Type B pancreatic cell (in vitro differentiated cells): ENCODE measurements around the gene SLC6A2. TPM values are rescaled to one million over a fixed set of nuclear protein-coding genes. Genes with fewer than 3 reads are reported as not detected.

ENCODE experiments used
- DNase-seq: peaks from one replicate; pipeline ENCODE4 v3.0.0; 2021; ENCODE audit warnings: mixed read lengths; ENCODE audit not compliant: unreplicated experiment; ENCODE audit errors: extremely low spot score
- H3K27ac Mint-ChIP-seq: 2 replicates; pipeline ENCODE4 v1.8.0; 2021; ENCODE audit warnings: mild to moderate bottlenecking, mixed read lengths
- H3K27me3 Mint-ChIP-seq: 2 replicates; pipeline ENCODE4 v1.8.0; 2021; ENCODE audit warnings: mixed read lengths
- H3K36me3 Mint-ChIP-seq: 2 replicates; pipeline ENCODE4 v1.8.0; 2021; ENCODE audit warnings: mixed read lengths
- H3K4me1 Mint-ChIP-seq: one replicate; pipeline ENCODE4 v1.8.0; 2021; ENCODE audit warnings: mixed read lengths; ENCODE audit not compliant: unreplicated experiment
- H3K4me3 Mint-ChIP-seq: 2 replicates; pipeline ENCODE4 v1.8.0; 2021; ENCODE audit warnings: mild to moderate bottlenecking, mixed read lengths
- H3K9me3 Mint-ChIP-seq: 2 replicates; pipeline ENCODE4 v1.8.0; 2021; ENCODE audit warnings: mixed read lengths
- CTCF ChIP-seq: fragments of 200-600 bp; sonication (generic); conservative IDR thresholded peaks from 2 replicates; pipeline ENCODE4 v1.5.0; 2021; ENCODE audit warnings: antibody characterized with exemption, mild to moderate bottlenecking
- total RNA-seq: library from RNA; stranded (reverse); gene quantifications from 2 replicates; pipeline ENCODE4 v1.2.1, GENCODE V29; 2021; ENCODE audit warnings: low replicate concordance

Gene SLC6A2
- total RNA-seq, 1 donor from 2014 or later, result 5.7 TPM

GRCh38 chr16:55665511-55665910 lies 9.7 kb downstream of the SLC6A2 start:
- Mint-ChIP-seq H3K9me3 (peaks cover 8% of the 10 kb centered on the region), H3K4me3 (no peak overlapping the region), H3K36me3 (peaks cover 8% of the 10 kb centered on the region), H3K4me1 (peaks cover 21% of the 10 kb centered on the region), H3K27me3 (peaks cover 3% of the 10 kb centered on the region), H3K27ac (peak overlapping the region; percentile 70)
- no peak for TF ChIP-seq CTCF
- no peak for DNase-seq

GRCh38 chr16:55666012-55666411 lies 10.2 kb downstream of the SLC6A2 start:
- H3K27ac Mint-ChIP-seq, result peak overlapping the region; percentile 70
- peaks cover 8% of the 10 kb centered on the region for H3K9me3 Mint-ChIP-seq
- H3K36me3 Mint-ChIP-seq, result peaks cover 8% of the 10 kb centered on the region
- TF ChIP-seq CTCF, result no peak
- H3K4me1 Mint-ChIP-seq, result peaks cover 21% of the 10 kb centered on the region
- no peak for DNase-seq
- H3K27me3 Mint-ChIP-seq, result peaks cover 3% of the 10 kb centered on the region
- H3K4me3 Mint-ChIP-seq, result no peak overlapping the region

- H3K27ac Mint-ChIP-seq, result no peak overlapping the region
- H3K27me3 Mint-ChIP-seq, result no peaks in the 10 kb centered on the region
- DNase-seq, result no peak
- peaks cover 8% of the 10 kb centered on the region for H3K36me3 Mint-ChIP-seq
- no peak for TF ChIP-seq CTCF
- H3K4me3 Mint-ChIP-seq, result no peak overlapping the region
- peaks cover 10% of the 10 kb centered on the region for H3K4me1 Mint-ChIP-seq
- peaks cover 8% of the 10 kb centered on the region for H3K9me3 Mint-ChIP-seq
Measured at GRCh38 chr16:55667753-55668152, 12.0 kb downstream of the SLC6A2 start.

GRCh38 chr16:55668340-55669281 lies 12.8 kb downstream of the SLC6A2 start:
- H3K27ac Mint-ChIP-seq, result peak overlapping the region; percentile 7

More at GRCh38 chr16:55668340-55669281, 12.8 kb downstream of the SLC6A2 start:
- H3K36me3 Mint-ChIP-seq, result peaks cover 7% of the 10 kb centered on the region
- H3K4me1 Mint-ChIP-seq, result peaks cover 6% of the 10 kb centered on the region
- H3K4me3 Mint-ChIP-seq, result no peak overlapping the region
- peaks cover 7% of the 10 kb centered on the region for H3K9me3 Mint-ChIP-seq
- no peak for DNase-seq
- no peak for TF ChIP-seq CTCF
- H3K27me3 Mint-ChIP-seq, result peaks cover 3% of the 10 kb centered on the region
